A549 (cell line): Measurements from ENCODE around the gene STMN3. TPM values are rescaled to one million over a fixed set of nuclear protein-coding genes. Genes with fewer than 3 reads are reported as not detected.

Experiments used
- ATAC-seq, 2 experiments: fragments of 200-7000 bp in 1 of 2; fragments of >200 bp in 1 of 2; cut with Nextera tagmentation in 1 of 2; cut with Tn5 transposase in 1 of 2; 3 replicates each; pipeline versions ENCODE4 v1.8.0 to v1.9.1; 2018 to 2020; ENCODE audit warnings: mild to moderate bottlenecking in 1 of 2, moderate library complexity in 1 of 2
- CTCF ChIA-PET: fragments of 300-600 bp; sonication (Branson Sonifier 250); formaldehyde crosslinking; extraction: SDS; loops from one replicate; lab custom pipeline; 2021; ENCODE audit warnings: antibody characterized with exemption, inconsistent platforms; lab: Yijun Ruan, JAX
- POLR2A ChIA-PET: fragments of 350-600 bp; formaldehyde crosslinking; extraction: SDS; loops from one replicate; lab custom pipeline; 2021; ENCODE audit warnings: antibody characterized with exemption, inconsistent platforms; lab: Yijun Ruan, JAX
- DNase-seq, 2 experiments: peaks; one replicate each; pipeline versions ENCODE4 v3.0.0 to v3.0.0-alpha.2; 2011 to 2016; ENCODE audit warnings: low read depth in 1 of 2, low spot score in 1 of 2
- FAIRE-seq: peaks from 2 replicates; lab custom pipeline; 2011; peaks lifted over from hg19 to GRCh38; lab: Jason Lieb, UNC
- H3K27ac ChIP-seq, 2 experiments: fragments of >200 bp; sonication (Bioruptor Twin); formaldehyde crosslinking; 3 replicates each; pipeline ENCODE4 v1.5.1; 2016 to 2017
- H3K4me1 ChIP-seq: fragments of >200 bp; sonication (Bioruptor Twin); formaldehyde crosslinking; 3 replicates; pipeline ENCODE4 v1.6.1; 2016
- H3K4me2 ChIP-seq: fragments of >200 bp; sonication (Bioruptor Twin); formaldehyde crosslinking; 3 replicates; pipeline ENCODE4 v1.6.1; 2016
- H3K4me3 ChIP-seq: fragments of >200 bp; sonication (Bioruptor Twin); formaldehyde crosslinking; 3 replicates; pipeline ENCODE4 v1.5.1; 2016
- H3K9me3 ChIP-seq: fragments of >200 bp; sonication (Bioruptor Twin); formaldehyde crosslinking; 3 replicates; pipeline ENCODE4 v1.6.1; 2016
- BHLHE40 ChIP-seq: IDR thresholded peaks from 2 replicates; pipeline ENCODE4 v1.6.1; 2012; ENCODE audit warnings: low read depth, low read length, inconsistent platforms
- CBX8 ChIP-seq: fragments of 200-600 bp; sonication (generic); IDR thresholded peaks from 2 replicates; pipeline ENCODE4 v1.6.1; 2016
- CEBPB ChIP-seq, 2 experiments: fragments of >200 bp in 1 of 2; sonication (Bioruptor Twin) in 1 of 2; formaldehyde crosslinking in 1 of 2; IDR thresholded peaks; 2 replicates each; pipeline ENCODE4 v1.6.1; 2012 to 2016
- CHD4 ChIP-seq: fragments of 200-600 bp; sonication (generic); IDR thresholded peaks from 2 replicates; pipeline ENCODE4 v1.6.1; 2016; ENCODE audit warnings: antibody characterized with exemption, mild to moderate bottlenecking, borderline replicate concordance
- FOSL2 ChIP-seq, 2 experiments: fragments of 450-650 bp in 1 of 2; fragments of >200 bp in 1 of 2; sonication (Bioruptor Twin) in 1 of 2; formaldehyde crosslinking; IDR thresholded peaks; 2 replicates each; pipeline versions ENCODE4 v1.5.0 to v1.6.1; 2016 to 2020; ENCODE audit warnings: mild to moderate bottlenecking in 1 of 2, moderate library complexity in 1 of 2
- FOXS1 ChIP-seq: fragments of 250-450 bp; sonication (Bioruptor Pico); IDR thresholded peaks from 2 replicates; pipeline ENCODE4 v1.5.0; 2020; ENCODE audit warnings: mild to moderate bottlenecking, moderate library complexity
- HOXB13 ChIP-seq: fragments of 250-450 bp; sonication (Bioruptor Pico); IDR thresholded peaks from 2 replicates; pipeline ENCODE4 v1.5.0; 2020; ENCODE audit warnings: low read depth, mild to moderate bottlenecking, moderate library complexity
- HOXB5 ChIP-seq: fragments of 250-450 bp; sonication (Bioruptor Pico); IDR thresholded peaks from 2 replicates; pipeline ENCODE4 v1.5.0; 2020; ENCODE audit warnings: mild to moderate bottlenecking, moderate library complexity
- JUNB ChIP-seq: fragments of >200 bp; sonication (Bioruptor Twin); formaldehyde crosslinking; IDR thresholded peaks from 2 replicates; pipeline ENCODE4 v1.6.1; 2016
- KDM1A ChIP-seq: fragments of 200-600 bp; sonication (generic); IDR thresholded peaks from 2 replicates; pipeline ENCODE4 v1.6.1; 2016; ENCODE audit warnings: low read depth, mild to moderate bottlenecking
- KDM5A ChIP-seq: fragments of 200-600 bp; sonication (generic); IDR thresholded peaks from 2 replicates; pipeline ENCODE4 v1.6.1; 2016; ENCODE audit warnings: antibody characterized with exemption, mild to moderate bottlenecking
- MAFK ChIP-seq: fragments of 450-650 bp; IDR thresholded peaks from 2 replicates; pipeline ENCODE4 v1.6.1; 2014; ENCODE audit not compliant: partially characterized antibody
- RNF2 ChIP-seq: fragments of 200-600 bp; sonication (generic); IDR thresholded peaks from 2 replicates; pipeline ENCODE4 v1.6.1; 2016; ENCODE audit warnings: low read depth, mild to moderate bottlenecking, antibody characterized with exemption, moderate library complexity, borderline replicate concordance
- SMC3 ChIP-seq: fragments of >200 bp; sonication (Bioruptor Twin); formaldehyde crosslinking; IDR thresholded peaks from 3 replicates; pipeline ENCODE4 v1.6.1; 2018; ENCODE audit warnings: inconsistent platforms
- ZFP36 ChIP-seq: fragments of 450-650 bp; IDR thresholded peaks from 2 replicates; pipeline ENCODE4 v1.6.1; 2014; ENCODE audit warnings: borderline replicate concordance; ENCODE audit not compliant: partially characterized antibody
- ZNF302 ChIP-seq: fragments of 250-450 bp; sonication (Bioruptor Pico); IDR thresholded peaks from 2 replicates; pipeline ENCODE4 v1.9.0; 2021; ENCODE audit warnings: inconsistent platforms, mild to moderate bottlenecking, moderate library complexity
- ZSCAN20 ChIP-seq: fragments of 250-450 bp; sonication (Bioruptor Pico); IDR thresholded peaks from 2 replicates; pipeline ENCODE4 v1.8.0; 2022; ENCODE audit warnings: mild to moderate bottlenecking, moderate library complexity
- WGBS: methylation state at CpG from one replicate; pipeline ENCODE4 v1.1.6; 2017; ENCODE audit errors: missing lambda C conversion rate; 5-methylcytosine and 5-hydroxymethylcytosine counted together
- polyA plus RNA-seq, 4 experiments: library from polyadenylated mRNA; depleted of rRNA in 3 of 4; stranded (reverse); fragments of >200 nt; fragmentation: RNase III in 1 of 4; extraction: RNeasy Plus Mini Kit Qiagen cat#74134 plus additional on column Dnase treatment in 1 of 4; gene quantifications; 2 replicates in 3 of 4; 3 replicates in 1 of 4; pipeline ENCODE4 v1.2.3, GENCODE V29; 2011 to 2017
- TF ChIP-seq, protein P1 (sequence below): fragments of >200 bp; sonication (Bioruptor Twin); formaldehyde crosslinking; IDR thresholded peaks from 2 replicates; pipeline ENCODE4 v1.6.1; 2016
- TF ChIP-seq, protein P2 (sequence below): fragments of >200 bp; sonication (Bioruptor Twin); formaldehyde crosslinking; IDR thresholded peaks from 3 replicates; pipeline ENCODE4 v1.5.1; 2016
- TF ChIP-seq, protein P3 (sequence below): fragments of 250-450 bp; sonication (Bioruptor Pico); IDR thresholded peaks from 2 replicates; pipeline ENCODE4 v1.5.0; 2021; ENCODE audit warnings: mild to moderate bottlenecking, moderate library complexity, borderline replicate concordance
- TF ChIP-seq, protein P4 (sequence below): fragments of >200 bp; sonication (Bioruptor Twin); formaldehyde crosslinking; IDR thresholded peaks from 3 replicates; pipeline ENCODE4 v1.6.1; 2016

The STMN3 gene
- polyA plus RNA-seq, 2 of the 4 experiments (the other 2 are of a cell fraction) = 2.8 to 3.2 TPM

DNA sequence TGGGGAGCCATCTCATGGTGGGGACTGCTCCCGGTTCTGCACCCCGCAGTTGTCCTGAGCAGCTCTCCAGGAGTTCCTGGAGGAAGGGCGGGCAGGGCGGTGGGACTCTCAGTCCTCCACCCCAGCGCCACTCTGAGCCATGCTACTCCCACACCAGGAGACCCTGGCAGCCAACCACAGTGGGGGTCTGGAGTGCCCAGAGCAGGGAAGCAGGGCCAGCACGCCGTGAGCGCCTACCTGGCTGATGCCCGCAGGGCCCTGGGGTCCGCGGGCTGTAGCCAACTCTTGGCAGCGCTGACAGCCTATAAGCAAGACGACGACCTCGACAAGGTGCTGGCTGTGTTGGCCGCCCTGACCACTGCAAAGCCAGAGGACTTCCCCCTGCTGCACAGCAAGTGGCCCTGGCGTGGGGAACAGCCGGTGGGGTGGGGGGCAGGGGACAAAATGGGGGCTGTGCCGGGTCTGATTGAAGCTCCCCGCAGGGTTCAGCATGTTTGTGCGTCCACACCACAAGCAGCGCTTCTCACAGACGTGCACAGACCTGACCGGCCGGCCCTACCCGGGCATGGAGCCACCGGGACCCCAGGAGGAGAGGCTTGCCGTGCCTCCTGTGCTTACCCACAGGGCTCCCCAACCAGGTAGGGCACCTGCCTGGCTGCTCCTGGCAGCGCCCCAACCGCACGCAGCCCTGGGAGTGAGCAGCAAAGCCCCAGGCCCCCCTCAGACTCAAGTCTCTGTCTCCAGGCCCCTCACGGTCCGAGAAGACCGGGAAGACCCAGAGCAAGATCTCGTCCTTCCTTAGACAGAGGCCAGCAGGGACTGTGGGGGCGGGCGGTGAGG is 41.6 kb upstream of the STMN3 start (continued):
- no peak for TF ChIP-seq BHLHE40
- no peak for TF ChIP-seq CEBPB (IDR thresholded peaks at IDR 0.05)
- no peak for TF ChIP-seq HOXB13 (CRISPR knock-in tag)
- TF ChIP-seq, protein P1, sequence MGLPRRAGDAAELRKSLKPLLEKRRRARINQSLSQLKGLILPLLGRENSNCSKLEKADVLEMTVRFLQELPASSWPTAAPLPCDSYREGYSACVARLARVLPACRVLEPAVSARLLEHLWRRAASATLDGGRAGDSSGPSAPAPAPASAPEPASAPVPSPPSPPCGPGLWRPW = no peak

- no peak for FAIRE-seq
- WGBS = 100% methylated on average over 4 of the region's 21 CpGs
- no peak for ATAC-seq
- POLR2A ChIA-PET = interaction anchor here (0.6 kb wide), 1 partner anchor 279 kb away, joined by 3 read pairs; no protein-coding TSS in a partner anchor
- H3K27ac ChIP-seq = no peak overlapping the region
- no peak overlapping the region for H3K4me2 ChIP-seq
- H3K4me3 ChIP-seq = no peak overlapping the region
- DNase-seq = no peak
- TF ChIP-seq RNF2 (no peak), SMC3 (no peak), ZNF302 (CRISPR knock-in tag) (no peak), CHD4 (no peak), JUNB (no peak), FOXS1 (CRISPR knock-in tag) (no peak), KDM5A (no peak), ZSCAN20 (CRISPR knock-in tag) (no peak), MAFK (no peak), KDM1A (no peak), CBX8 (no peak), FOSL2 (IDR thresholded peaks at IDR 0.05) (no peak), FOSL2 (CRISPR knock-in tag; IDR thresholded peaks at IDR 0.05) (no peak), ZFP36 (no peak), HOXB5 (no peak)
- TF ChIP-seq, protein P2, sequence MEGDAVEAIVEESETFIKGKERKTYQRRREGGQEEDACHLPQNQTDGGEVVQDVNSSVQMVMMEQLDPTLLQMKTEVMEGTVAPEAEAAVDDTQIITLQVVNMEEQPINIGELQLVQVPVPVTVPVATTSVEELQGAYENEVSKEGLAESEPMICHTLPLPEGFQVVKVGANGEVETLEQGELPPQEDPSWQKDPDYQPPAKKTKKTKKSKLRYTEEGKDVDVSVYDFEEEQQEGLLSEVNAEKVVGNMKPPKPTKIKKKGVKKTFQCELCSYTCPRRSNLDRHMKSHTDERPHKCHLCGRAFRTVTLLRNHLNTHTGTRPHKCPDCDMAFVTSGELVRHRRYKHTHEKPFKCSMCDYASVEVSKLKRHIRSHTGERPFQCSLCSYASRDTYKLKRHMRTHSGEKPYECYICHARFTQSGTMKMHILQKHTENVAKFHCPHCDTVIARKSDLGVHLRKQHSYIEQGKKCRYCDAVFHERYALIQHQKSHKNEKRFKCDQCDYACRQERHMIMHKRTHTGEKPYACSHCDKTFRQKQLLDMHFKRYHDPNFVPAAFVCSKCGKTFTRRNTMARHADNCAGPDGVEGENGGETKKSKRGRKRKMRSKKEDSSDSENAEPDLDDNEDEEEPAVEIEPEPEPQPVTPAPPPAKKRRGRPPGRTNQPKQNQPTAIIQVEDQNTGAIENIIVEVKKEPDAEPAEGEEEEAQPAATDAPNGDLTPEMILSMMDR = no peak
- TF ChIP-seq, protein P3, sequence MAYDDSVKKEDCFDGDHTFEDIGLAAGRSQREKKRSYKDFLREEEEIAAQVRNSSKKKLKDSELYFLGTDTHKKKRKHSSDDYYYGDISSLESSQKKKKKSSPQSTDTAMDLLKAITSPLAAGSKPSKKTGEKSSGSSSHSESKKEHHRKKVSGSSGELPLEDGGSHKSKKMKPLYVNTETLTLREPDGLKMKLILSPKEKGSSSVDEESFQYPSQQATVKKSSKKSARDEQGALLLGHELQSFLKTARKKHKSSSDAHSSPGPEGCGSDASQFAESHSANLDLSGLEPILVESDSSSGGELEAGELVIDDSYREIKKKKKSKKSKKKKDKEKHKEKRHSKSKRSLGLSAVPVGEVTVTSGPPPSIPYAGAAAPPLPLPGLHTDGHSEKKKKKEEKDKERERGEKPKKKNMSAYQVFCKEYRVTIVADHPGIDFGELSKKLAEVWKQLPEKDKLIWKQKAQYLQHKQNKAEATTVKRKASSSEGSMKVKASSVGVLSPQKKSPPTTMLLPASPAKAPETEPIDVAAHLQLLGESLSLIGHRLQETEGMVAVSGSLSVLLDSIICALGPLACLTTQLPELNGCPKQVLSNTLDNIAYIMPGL (CRISPR knock-in tag) = no peak
- TF ChIP-seq, protein P4, sequence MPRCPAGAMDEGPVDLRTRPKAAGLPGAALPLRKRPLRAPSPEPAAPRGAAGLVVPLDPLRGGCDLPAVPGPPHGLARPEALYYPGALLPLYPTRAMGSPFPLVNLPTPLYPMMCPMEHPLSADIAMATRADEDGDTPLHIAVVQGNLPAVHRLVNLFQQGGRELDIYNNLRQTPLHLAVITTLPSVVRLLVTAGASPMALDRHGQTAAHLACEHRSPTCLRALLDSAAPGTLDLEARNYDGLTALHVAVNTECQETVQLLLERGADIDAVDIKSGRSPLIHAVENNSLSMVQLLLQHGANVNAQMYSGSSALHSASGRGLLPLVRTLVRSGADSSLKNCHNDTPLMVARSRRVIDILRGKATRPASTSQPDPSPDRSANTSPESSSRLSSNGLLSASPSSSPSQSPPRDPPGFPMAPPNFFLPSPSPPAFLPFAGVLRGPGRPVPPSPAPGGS = no peak
- TF ChIP-seq, all 56 proteins: peak for 0
- H3K4me1 ChIP-seq = peaks cover 33% of the 10 kb centered on the region
- CTCF ChIA-PET = interaction anchor here (1.0 kb wide), 1 partner anchor 156 kb away, joined by 3 read pairs; no protein-coding TSS in a partner anchor
- H3K9me3 ChIP-seq = no peaks in the 10 kb centered on the region
Measured at GRCh38 chr20:63693733-63694583, 40.7 kb upstream of the STMN3 start.
